SK-N-SH (cell line): Measurements from ENCODE around the gene GPR107. TPM values are rescaled to one million over a fixed set of nuclear protein-coding genes. Genes with fewer than 3 reads are reported as not detected.

Source experiments
- CTCF ChIA-PET: fragments of 300-600, 350-600 bp; formaldehyde crosslinking; extraction: SDS; loops from one replicate; lab custom pipeline; 2021; lab: Yijun Ruan, JAX
- POLR2A ChIA-PET: fragments of 350-600 bp; sonication (Branson Sonifier 250); formaldehyde crosslinking; extraction: SDS; loops from one replicate; lab custom pipeline; 2020; ENCODE audit warnings: antibody characterized with exemption, inconsistent platforms; lab: Yijun Ruan, JAX
- DNase-seq: peaks from one replicate; pipeline ENCODE4 v3.0.0; 2012
- H2AFZ ChIP-seq: fragments of 200-600 bp; sonication (generic); 2 replicates; pipeline ENCODE4 v1.8.1; 2016; ENCODE audit warnings: antibody characterized with exemption, mild to moderate bottlenecking, low read depth
- H3F3A ChIP-seq: fragments of 200-600 bp; sonication (generic); replicated peaks from 2 replicates; pipeline ENCODE3; 2016; ENCODE audit warnings: antibody characterized with exemption, mild to moderate bottlenecking; ENCODE audit not compliant: insufficient read depth
- H3K27ac ChIP-seq, 2 experiments: fragments of 200-500 bp in 1 of 2; fragments of 200-600 bp in 1 of 2; sonication (Bioruptor generic) in 1 of 2; sonication (generic), shearing (Covaris generic) in 1 of 2; 2 replicates each; pipeline versions ENCODE4 v1.5.1 to v1.6.1; 2014 to 2016; ENCODE audit warnings: low read depth in 2 of 2, inconsistent platforms in 1 of 2, low read length in 1 of 2, mild to moderate bottlenecking in 1 of 2, mixed read lengths in 1 of 2
- H3K27me3 ChIP-seq: fragments of 200-600 bp; sonication (generic), shearing (Covaris generic); 2 replicates; pipeline ENCODE4 v1.6.1; 2016; ENCODE audit warnings: mixed run types; ENCODE audit not compliant: insufficient read depth
- H3K36me3 ChIP-seq, 2 experiments: fragments of 200-500 bp in 1 of 2; fragments of 200-600 bp in 1 of 2; sonication (Bioruptor generic) in 1 of 2; sonication (generic) in 1 of 2; replicated peaks in 1 of 2; 2 replicates each; pipeline versions ENCODE3 to v1.5.1; 2014 to 2016; ENCODE audit warnings: low read length in 1 of 2, mild to moderate bottlenecking in 1 of 2; ENCODE audit not compliant: insufficient read depth in 2 of 2, control insufficient read depth in 1 of 2
- H3K4me1 ChIP-seq, 2 experiments: fragments of 200-500 bp in 1 of 2; fragments of 200-600 bp in 1 of 2; sonication (Bioruptor generic) in 1 of 2; sonication (generic), shearing (Covaris generic) in 1 of 2; 2 replicates each; pipeline versions ENCODE4 v1.5.1 to v1.6.1; 2014 to 2016; ENCODE audit warnings: low read depth in 1 of 2, low read length in 1 of 2, mixed run types in 1 of 2; ENCODE audit not compliant: insufficient read depth in 2 of 2, control insufficient read depth in 1 of 2
- H3K4me2 ChIP-seq: fragments of 200-600 bp; sonication (generic), shearing (Covaris generic); 2 replicates; pipeline ENCODE4 v1.6.1; 2017; ENCODE audit warnings: mixed run types
- H3K4me3 ChIP-seq, 2 experiments: fragments of 200-500 bp in 1 of 2; fragments of 200-600 bp in 1 of 2; sonication (Bioruptor generic) in 1 of 2; sonication (generic), shearing (Covaris generic) in 1 of 2; 2 replicates each; pipeline versions ENCODE4 v1.5.1 to v1.8.1; 2014 to 2016; ENCODE audit warnings: low read depth in 2 of 2, inconsistent platforms in 1 of 2, low read length in 1 of 2, mild to moderate bottlenecking in 1 of 2, mixed read lengths in 1 of 2, moderate library complexity in 1 of 2
- H3K79me2 ChIP-seq: fragments of 200-600 bp; sonication (generic); 2 replicates; pipeline ENCODE4 v1.8.1; 2017; ENCODE audit warnings: mild to moderate bottlenecking; ENCODE audit not compliant: insufficient read depth
- H3K9ac ChIP-seq: fragments of 200-600 bp; sonication (generic); 2 replicates; pipeline ENCODE4 v1.6.1; 2017; ENCODE audit warnings: mixed run types
- H3K9me2 ChIP-seq: fragments of 200-600 bp; sonication (generic); 2 replicates; pipeline ENCODE4 v1.6.1; 2017; ENCODE audit warnings: mixed run types
- H3K9me3 ChIP-seq: fragments of 200-600 bp; sonication (generic); 2 replicates; pipeline ENCODE4 v1.6.1; 2017; ENCODE audit warnings: mixed run types, mild to moderate bottlenecking, moderate library complexity
- H4K20me1 ChIP-seq: fragments of 200-600 bp; sonication (generic); 2 replicates; pipeline ENCODE4 v1.6.1; 2017; ENCODE audit warnings: mild to moderate bottlenecking, mixed run types; ENCODE audit not compliant: insufficient read depth
- CTCF ChIP-seq: fragments of 200-600 bp; sonication (generic); IDR thresholded peaks from 2 replicates; pipeline ENCODE4 v1.6.1; 2017; ENCODE audit warnings: antibody characterized with exemption, mild to moderate bottlenecking, moderate library complexity
- ELF1 ChIP-seq: IDR thresholded peaks from 2 replicates; pipeline ENCODE4 v1.4.0; 2012
- FOXM1 ChIP-seq: IDR thresholded peaks from 2 replicates; pipeline ENCODE4 v1.4.0; 2012; ENCODE audit warnings: low read depth, mild to moderate bottlenecking
- GABPA ChIP-seq: IDR thresholded peaks from 2 replicates; pipeline ENCODE4 v1.4.0; 2012; ENCODE audit warnings: low read depth, mild to moderate bottlenecking
- IRF3 ChIP-seq: fragments of 150-350 bp; IDR thresholded peaks from 2 replicates; pipeline ENCODE4 v1.6.1; 2016; ENCODE audit warnings: mild to moderate bottlenecking, low read depth, low read length
- JUND ChIP-seq: IDR thresholded peaks from 2 replicates; pipeline ENCODE4 v1.4.0; 2012
- MEF2A ChIP-seq: IDR thresholded peaks from 2 replicates; pipeline ENCODE4 v1.4.0; 2012; ENCODE audit warnings: low read depth, borderline replicate concordance
- NRF1 ChIP-seq: IDR thresholded peaks from 2 replicates; pipeline ENCODE4 v1.6.1; 2012; ENCODE audit warnings: low read depth, mild to moderate bottlenecking, low read length
- PBX3 ChIP-seq: IDR thresholded peaks from 2 replicates; pipeline ENCODE4; 2012
- RCOR1 ChIP-seq: fragments of 150-350 bp; IDR thresholded peaks from 2 replicates; pipeline ENCODE4 v1.6.1; 2017; ENCODE audit warnings: antibody characterized with exemption, low read length
- REST ChIP-seq: IDR thresholded peaks from 2 replicates; pipeline ENCODE4 v1.6.1; 2012; ENCODE audit warnings: mild to moderate bottlenecking, low read depth, low read length, moderate library complexity
- RXRA ChIP-seq: IDR thresholded peaks from 2 replicates; pipeline ENCODE4 v1.4.0; 2012; ENCODE audit warnings: low read depth, mild to moderate bottlenecking, borderline replicate concordance
- SMC3 ChIP-seq: IDR thresholded peaks from 2 replicates; pipeline ENCODE4 v1.6.1; 2012; ENCODE audit warnings: low read depth, low read length, improper control_type of control experiment
- TAF1 ChIP-seq: IDR thresholded peaks from 2 replicates; pipeline ENCODE4 v1.6.1; 2012; ENCODE audit warnings: low read depth, mild to moderate bottlenecking, low read length, moderate library complexity, borderline replicate concordance
- TCF12 ChIP-seq: IDR thresholded peaks from 2 replicates; pipeline ENCODE4 v1.4.0; 2012
- TEAD4 ChIP-seq: IDR thresholded peaks from 2 replicates; pipeline ENCODE4 v1.4.0; 2012; ENCODE audit warnings: mild to moderate bottlenecking, borderline replicate concordance; ENCODE audit not compliant: insufficient read depth
- USF1 ChIP-seq: IDR thresholded peaks from 2 replicates; pipeline ENCODE4 v1.4.0; 2012; ENCODE audit warnings: low read depth, borderline replicate concordance
- WGBS: methylation state at CpG from one replicate; pipeline ENCODE4 v1.1.6; 2017; ENCODE audit warnings: low lambda C conversion rate; 5-methylcytosine and 5-hydroxymethylcytosine counted together
- polyA plus RNA-seq, 3 experiments: library from polyadenylated mRNA; depleted of rRNA; stranded (reverse); fragments of >200 nt; gene quantifications; 2 replicates each; pipeline ENCODE4 v1.2.3, GENCODE V29; 2012

GPR107 gene
- polyA plus RNA-seq, 1 of the 3 experiments (the other 2 are of a cell fraction): 23.0 TPM

- TF ChIP-seq CTCF: no peak
- no peak for TF ChIP-seq USF1
- TF ChIP-seq TEAD4: no peak
- no peak for TF ChIP-seq SMC3
- TF ChIP-seq NRF1: no peak
These were observed 75.8 kb downstream of the GPR107 start (continued) for GRCh38 chr9:130129432-130130061.

- TF ChIP-seq JUND: no peak
- no peak for TF ChIP-seq NRF1
- no peak for TF ChIP-seq IRF3
- TF ChIP-seq RXRA: no peak
- TF ChIP-seq TAF1: no peak
- TF ChIP-seq REST: no peak
- TF ChIP-seq FOXM1: no peak
- TF ChIP-seq TEAD4: no peak
- TF ChIP-seq TCF12: no peak
- TF ChIP-seq PBX3: no peak
- TF ChIP-seq ELF1: no peak
- TF ChIP-seq MEF2A: no peak
- TF ChIP-seq RCOR1: no peak
- TF ChIP-seq GABPA: no peak
- TF ChIP-seq CTCF: no peak
- TF ChIP-seq, all 33 proteins: peak for 0
- Histone ChIP-seq H3K9me2 (no peaks in the 10 kb centered on the region), H3F3A (peaks cover 33% of the 10 kb centered on the region), H3K9me3 (no peaks in the 10 kb centered on the region), H3K4me1 (peaks cover 21 to 31% of the 10 kb centered on the region in 2 experiments), H2AFZ (no peak overlapping the region), H3K27me3 (no peaks in the 10 kb centered on the region), H3K79me2 (no peaks in the 10 kb centered on the region), H3K27ac (no peak overlapping the region), H3K4me3 (no peak overlapping the region), H4K20me1 (no peaks in the 10 kb centered on the region), H3K36me3 (peaks cover 8 to 24% of the 10 kb centered on the region in 2 experiments), H3K9ac (no peak overlapping the region), H3K4me2 (no peak overlapping the region)
- CTCF ChIA-PET: no interaction called here
- WGBS: 97% methylated on average over 7 of the region's 7 CpGs
- no peak for DNase-seq
- POLR2A ChIA-PET: no interaction called here
These were observed 79.0 kb downstream of the GPR107 start for GRCh38 chr9:130132746-130133145.
